ENCODE data around the gene PFDN6. TPM values are rescaled to one million over a fixed set of nuclear protein-coding genes. Genes with fewer than 3 reads are reported as not detected.
A peak's percentile ranks its signal among the peaks of the same experiment; 100 is the strongest.

The PFDN6 gene
- total RNA-seq, 1 experiment from 2014 or later: 85.8 TPM

GRCh38 chr6:33294086-33294823 is 4.9 kb downstream of the PFDN6 start:
- no peak overlapping the region for H3K23ac ChIP-seq (ENCODE audit: insufficient read length, low read depth, low read length)
- no peaks in the 10 kb centered on the region for H3K9me3 Mint-ChIP-seq
- H2AK5ac ChIP-seq (ENCODE audit: insufficient read length, low read length): no peak overlapping the region
- no peak overlapping the region for H2BK20ac ChIP-seq (ENCODE audit: low read depth, low read length, poor library complexity, severe bottlenecking)
- H3K27ac ChIP-seq (ENCODE audit: insufficient read length, low read depth, low read length): no peak overlapping the region
- H4K20me1 ChIP-seq (ENCODE audit: control insufficient read depth, insufficient read depth, insufficient read length): no peaks in the 10 kb centered on the region
- H3K9me3 ChIP-seq (ENCODE audit: control insufficient read depth, low read depth, low read length): no peaks in the 10 kb centered on the region
- no peaks in the 10 kb centered on the region for H3K27me3 ChIP-seq (ENCODE audit: insufficient read depth, low read length)
- no peak overlapping the region for H3K9ac ChIP-seq (ENCODE audit: extremely low read depth, insufficient read length, low read length)
- peak overlapping the region in 1 of 2 experiments; percentile 41; a peak in 2 of 5 replicates for H3K4me3 Mint-ChIP-seq
- no peak overlapping the region for H4K5ac ChIP-seq (ENCODE audit: insufficient read length, low read depth, low read length)
- no peak overlapping the region for H4K8ac ChIP-seq (replicated peaks; ENCODE audit: insufficient read length, low read depth, low read length)
- no peak overlapping the region for H3K4ac ChIP-seq (ENCODE audit: low read depth, low read length)
- peaks cover 25% of the 10 kb centered on the region for H3K23me2 ChIP-seq (ENCODE audit: insufficient read length, low read depth, low read length, poor library complexity, severe bottlenecking)
- peaks cover 5% of the 10 kb centered on the region; the same call in 1 of the 2 replicates for H3K79me2 ChIP-seq (ENCODE audit: insufficient read depth, low read length)
- peaks cover 13 to 21% of the 10 kb centered on the region in 2 experiments for H3K4me1 Mint-ChIP-seq
- H3K79me1 ChIP-seq (ENCODE audit: insufficient read depth, low read depth, low read length, poor library complexity, severe bottlenecking): no peaks in the 10 kb centered on the region
- no peak overlapping the region for H3T11ph ChIP-seq (ENCODE audit: low read length)
- no peak overlapping the region for H2BK5ac ChIP-seq (ENCODE audit: insufficient read length, low read length)
- H3K18ac ChIP-seq (ENCODE audit: insufficient read length, low read depth, low read length): no peak overlapping the region
- H3K14ac ChIP-seq (ENCODE audit: insufficient read depth, low read length): no peak overlapping the region
- WGBS (ENCODE audit: extremely low coverage, insufficient read length, low lambda C conversion rate): no CpG with 5 or more reads among the region's 10 CpGs
- H2AFZ ChIP-seq (ENCODE audit: low read length): no peak overlapping the region
- H3K36me3 Mint-ChIP-seq (ENCODE audit: insufficient read depth in 1 of 3, low read depth in 3 of 3): peaks cover 16 to 46% (median 44%) of the 10 kb centered on the region in 3 experiments
- no peak for DNase-seq
- no peak overlapping the region for H2BK15ac ChIP-seq (ENCODE audit: low read depth, low read length)
- H2BK12ac ChIP-seq (ENCODE audit: insufficient read length, low read depth, low read length): no peak overlapping the region
- no peak overlapping the region for H3K4me2 ChIP-seq (ENCODE audit: insufficient read depth, insufficient read length, low read length)
- H3K56ac ChIP-seq (ENCODE audit: insufficient read length, low read depth, low read length): no peak overlapping the region
- no peaks in the 10 kb centered on the region for H3K4me1 ChIP-seq (ENCODE audit: insufficient read depth, low read length)
- H4K91ac ChIP-seq (ENCODE audit: insufficient read length, low read depth, low read length): no peak overlapping the region
- no peaks in the 10 kb centered on the region for H3K27me3 Mint-ChIP-seq (ENCODE audit: low read depth)
- no peak overlapping the region for H2BK120ac ChIP-seq (ENCODE audit: low read depth, low read length, poor library complexity, severe bottlenecking)
- no peak for TF ChIP-seq CTCF (conservative IDR thresholded peaks at IDR 0.05)
- H3K27ac Mint-ChIP-seq: peak overlapping the region in 1 of 3 experiments; percentile 8; a peak in 2 of 7 replicates

Data from H9 (cell line).